A673 (cell line): ENCODE results near the gene NRXN2.

Source experiments
- CTCF ChIP-seq: fragments of 300-800, 200-600 bp; sonication (generic); conservative IDR thresholded peaks from 2 replicates; pipeline ENCODE4 v1.5.1; 2017; ENCODE audit warnings: low read depth, mild to moderate bottlenecking, antibody characterized with exemption, low read length, moderate library complexity, mixed read lengths
- EZH2 ChIP-seq: fragments of 200-600 bp; sonication (generic); IDR thresholded peaks from 2 replicates; pipeline ENCODE4 v1.6.1; 2017; ENCODE audit warnings: borderline replicate concordance, low read depth, mild to moderate bottlenecking, mixed read lengths, antibody characterized with exemption, low read length; ENCODE audit not compliant: poor library complexity, severe bottlenecking

DNA sequence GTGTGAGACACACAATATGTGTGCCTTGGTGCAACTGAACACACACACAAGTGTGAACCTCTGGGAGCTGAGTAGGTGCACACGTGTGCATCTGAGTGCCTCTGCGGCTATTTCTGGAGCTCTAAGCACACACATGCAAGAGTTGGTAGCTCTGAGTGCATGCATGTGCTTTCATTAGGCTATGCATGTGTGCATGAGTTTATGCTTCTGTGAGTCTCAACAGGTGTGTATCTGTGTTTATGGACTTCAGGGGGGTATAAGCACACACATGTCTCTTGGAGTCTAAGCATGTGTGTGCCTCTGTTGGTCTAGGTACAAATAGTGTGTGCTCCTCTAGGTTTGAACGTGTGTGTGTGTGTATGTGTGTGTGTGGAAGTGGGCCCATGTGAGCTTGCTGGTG is 106.2 kb downstream of the NRXN2 start:
- TF ChIP-seq CTCF (no peak), EZH2 (no peak)
